Glomerular endothelial cell (primary cell): ENCODE results near the gene KBTBD12. TPM values are rescaled to one million over a fixed set of nuclear protein-coding genes. Genes with fewer than 3 reads are reported as not detected.
"Not testable (repeated sequence)": the region's sequence is repeated elsewhere in the genome, so short reads cannot be mapped to it uniquely, and the experiment has no call there.

ENCODE experiments used
- DNase-seq: peaks from one replicate; pipeline ENCODE4 v3.0.0-alpha.2; 2011; ENCODE audit warnings: low read depth, low spot score; ENCODE audit errors: extremely low read depth
- total RNA-seq: library from RNA; depleted of rRNA; stranded (reverse); fragments of >200 nt; gene quantifications from 2 replicates; pipeline ENCODE4 v1.2.3, GENCODE V29; 2015

KBTBD12 gene
- total RNA-seq, 1 donor from 2014 or later, result not detected

- no peak for DNase-seq
These were observed 12.5 kb upstream of the KBTBD12 start for GRCh38 chr3:127902486-127902885.

GRCh38 chr3:127903611-127904375 lies 11.2 kb upstream of the KBTBD12 start:
- no peak for DNase-seq

DNA sequence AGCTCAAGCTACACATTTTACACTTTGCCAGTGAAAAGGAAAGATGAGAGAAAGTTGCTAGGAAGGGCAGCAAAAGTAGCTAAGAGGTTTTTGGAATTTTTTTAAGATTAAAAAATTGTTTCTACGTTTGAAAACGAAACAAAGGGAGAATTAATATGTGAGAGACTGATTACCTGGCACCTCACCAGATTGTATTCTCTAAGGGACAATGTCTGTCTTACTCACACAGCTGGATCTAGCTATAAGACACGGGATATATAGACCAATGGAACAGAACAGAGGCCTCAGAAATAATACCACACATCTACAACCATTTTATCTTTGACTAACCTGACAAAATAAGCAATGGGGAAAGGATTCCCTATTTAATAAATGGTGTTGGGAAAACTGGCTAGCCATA lies 9.5 kb upstream of the KBTBD12 start:
- no peak for DNase-seq

DNA sequence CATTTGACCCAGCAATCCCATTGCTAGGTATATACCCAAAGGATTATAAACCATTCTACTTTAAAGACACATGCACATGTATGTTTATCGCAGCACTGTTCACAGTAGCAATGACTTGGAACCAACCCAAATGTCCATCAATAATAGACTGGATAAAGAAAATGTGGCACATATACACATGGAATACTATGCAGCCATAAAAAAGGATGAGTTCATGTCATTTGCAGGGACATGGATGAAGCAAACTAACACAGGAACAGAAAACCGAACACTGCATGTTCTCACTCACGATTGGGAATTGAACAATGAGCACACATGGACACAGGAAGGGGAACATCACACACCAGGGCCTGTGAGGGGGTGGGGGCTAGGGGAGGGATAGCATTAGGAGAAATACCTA lies 8.4 kb upstream of the KBTBD12 start:
- not testable (repeated sequence) for DNase-seq

DNA sequence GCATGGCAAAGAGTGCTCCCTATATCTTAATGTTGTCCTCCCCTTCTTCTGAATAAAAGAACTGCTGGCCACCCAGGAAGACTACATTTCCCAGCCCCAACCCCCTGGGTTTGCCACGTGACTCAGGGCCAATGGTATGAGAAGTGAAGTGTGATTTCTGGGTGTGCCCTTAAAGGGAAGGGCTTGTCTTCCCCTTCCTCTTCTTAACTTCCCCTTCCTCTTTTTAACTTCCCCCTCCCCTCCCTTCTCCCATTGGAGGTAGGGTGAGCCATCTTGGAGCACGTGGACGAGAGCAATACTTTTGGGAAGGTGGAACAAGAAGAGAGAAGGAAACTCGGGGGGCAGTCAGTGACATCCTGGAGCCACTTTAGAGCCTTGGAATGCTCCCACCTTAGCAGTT lies 6.8 kb upstream of the KBTBD12 start:
- no peak for DNase-seq

- DNase-seq, result no peak
These were observed 6.1 kb upstream of the KBTBD12 start for GRCh38 chr3:127908951-127909350.

DNA sequence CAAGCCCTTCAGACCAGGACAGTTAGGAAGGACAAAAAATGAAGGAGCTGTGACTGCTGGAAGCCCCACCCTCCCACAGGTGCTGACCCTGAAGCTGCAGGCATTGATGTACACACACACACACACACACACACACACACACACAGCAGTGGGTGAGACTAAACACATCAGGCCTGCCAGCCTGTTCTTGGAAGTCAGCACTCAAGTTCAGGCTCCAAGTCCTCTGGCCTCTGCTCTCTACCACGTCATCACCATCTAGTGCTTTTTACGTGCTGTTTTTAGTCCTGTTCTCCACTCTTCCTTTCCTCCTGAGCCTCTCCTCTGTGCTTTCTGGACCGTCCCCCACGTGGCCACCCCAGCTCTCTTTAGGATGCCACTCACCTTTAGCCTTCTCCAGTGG lies 5.4 kb upstream of the KBTBD12 start:
- DNase-seq, result no peak

DNA sequence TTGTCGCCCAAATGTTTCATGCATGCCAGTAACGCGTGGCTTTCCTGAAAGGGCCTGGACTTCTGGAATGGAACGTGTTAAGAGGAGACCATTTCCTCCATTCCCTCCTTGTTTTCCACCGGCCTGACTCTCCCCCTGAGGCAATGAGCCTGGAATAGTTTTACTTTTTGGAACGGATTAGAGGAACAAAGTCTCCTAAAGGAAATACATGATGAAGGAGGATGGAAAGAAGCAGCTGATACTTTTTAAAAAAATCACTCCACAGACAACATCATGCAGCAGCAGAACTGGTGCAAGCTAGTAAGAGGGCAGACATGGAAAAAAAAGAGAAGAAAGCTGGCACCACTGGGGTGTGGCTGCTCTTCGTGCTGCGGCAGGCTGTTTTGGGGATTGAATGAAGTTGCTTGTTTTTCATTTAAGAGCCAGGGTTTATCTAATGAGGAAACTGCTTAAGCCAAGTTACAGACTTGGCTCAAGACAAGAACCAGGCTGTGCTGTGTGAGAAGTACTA lies 3.6 kb upstream of the KBTBD12 start:
- DNase-seq, result no peak

DNA sequence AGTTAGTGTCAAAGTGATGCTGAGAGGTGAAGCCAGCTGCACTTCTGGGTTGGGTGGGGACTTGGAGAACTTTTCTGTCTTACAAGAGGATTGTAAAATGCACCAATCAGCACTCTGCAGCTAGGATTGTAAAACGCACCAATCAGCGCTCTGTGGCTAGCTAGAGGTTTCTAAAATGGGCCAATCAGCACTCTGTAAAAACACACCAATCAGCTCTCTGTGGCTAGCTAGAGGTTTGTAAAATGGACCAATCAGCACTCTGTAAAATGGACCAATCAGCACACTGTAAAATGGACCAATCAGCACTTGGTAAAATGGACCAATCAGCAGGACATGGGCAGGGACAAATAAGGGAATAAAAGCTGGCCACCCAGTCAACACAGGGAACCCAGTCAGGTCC lies 1.2 kb upstream of the KBTBD12 start:
- DNase-seq, result not testable (repeated sequence)

- no peak for DNase-seq
These were observed 448 bp upstream of the KBTBD12 start for GRCh38 chr3:127914584-127914983.

DNA sequence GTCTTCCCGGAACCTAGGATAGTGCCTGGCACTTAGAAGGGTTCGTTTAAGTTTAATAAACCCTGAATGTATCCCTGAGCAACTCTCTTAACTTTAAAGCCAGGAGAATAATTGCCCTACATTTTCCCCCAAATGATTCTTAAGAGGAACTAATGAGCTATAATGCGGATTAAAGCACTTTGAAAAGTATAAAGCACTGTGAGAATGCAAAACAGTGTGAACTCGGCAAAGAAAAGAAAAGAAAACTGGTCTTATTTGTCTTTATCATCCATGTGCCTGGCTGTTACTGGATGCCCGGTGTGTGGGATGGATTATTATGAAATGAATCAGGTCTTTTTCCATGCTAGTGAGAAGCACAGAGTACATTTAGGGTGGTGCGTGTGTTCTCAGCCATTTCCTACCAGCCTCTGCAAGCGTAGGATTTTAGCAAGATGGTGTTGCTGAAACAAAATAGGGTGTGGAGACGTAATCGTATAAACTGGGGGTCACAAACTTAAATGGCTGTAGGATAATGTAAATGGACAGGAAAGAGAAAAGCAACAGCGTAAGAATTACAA lies 983 bp downstream of the KBTBD12 start:
- DNase-seq, result no peak

- no peak for DNase-seq
These were observed 5.7 kb downstream of the KBTBD12 start for GRCh38 chr3:127920738-127921137.

- no peak for DNase-seq
These were observed 8.6 kb downstream of the KBTBD12 start for GRCh38 chr3:127923611-127924010.

DNA sequence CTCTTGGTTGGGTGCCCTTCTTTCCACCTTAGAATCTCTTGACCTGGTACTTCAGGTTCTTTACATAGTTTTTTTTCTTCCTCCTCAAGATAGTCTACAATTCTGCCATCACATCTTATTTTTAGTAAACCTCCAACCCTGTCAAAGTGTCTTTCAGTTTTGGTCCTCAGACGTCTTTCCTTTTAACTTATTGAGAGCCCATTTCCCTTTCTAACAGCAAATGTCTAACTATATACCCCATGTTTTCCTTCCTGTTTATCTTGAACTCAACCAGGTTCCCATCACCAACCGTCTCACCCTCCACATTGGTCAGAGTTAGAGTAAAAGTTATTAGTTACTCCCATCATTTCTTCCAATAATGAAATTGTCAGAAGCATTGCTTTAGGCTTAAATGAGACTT lies 10.4 kb downstream of the KBTBD12 start:
- no peak for DNase-seq

- DNase-seq, result no peak
These were observed 13.0 kb downstream of the KBTBD12 start for GRCh38 chr3:127927829-127928604.

GRCh38 chr3:127929818-127930413 lies 14.9 kb downstream of the KBTBD12 start:
- DNase-seq, result no peak

DNA sequence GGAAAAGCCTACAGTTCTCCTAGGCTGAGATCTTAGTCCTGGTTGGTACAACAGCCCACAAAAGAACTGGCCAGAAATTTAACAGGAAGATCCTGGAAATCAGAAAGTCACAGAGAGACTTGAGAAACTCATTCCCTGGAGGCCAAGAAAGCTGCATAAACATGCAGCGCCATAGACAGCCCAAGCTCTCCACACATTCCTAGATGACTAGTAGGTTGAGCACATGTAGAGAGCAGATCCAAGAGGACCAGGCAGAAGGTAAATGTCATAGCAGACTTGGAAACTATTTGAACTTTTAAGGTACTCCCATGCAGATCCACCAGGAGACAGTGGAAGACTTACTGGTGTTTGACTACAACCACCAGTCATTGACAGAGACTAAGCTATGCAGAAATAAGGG lies 18.4 kb downstream of the KBTBD12 start:
- DNase-seq, result no peak

DNA sequence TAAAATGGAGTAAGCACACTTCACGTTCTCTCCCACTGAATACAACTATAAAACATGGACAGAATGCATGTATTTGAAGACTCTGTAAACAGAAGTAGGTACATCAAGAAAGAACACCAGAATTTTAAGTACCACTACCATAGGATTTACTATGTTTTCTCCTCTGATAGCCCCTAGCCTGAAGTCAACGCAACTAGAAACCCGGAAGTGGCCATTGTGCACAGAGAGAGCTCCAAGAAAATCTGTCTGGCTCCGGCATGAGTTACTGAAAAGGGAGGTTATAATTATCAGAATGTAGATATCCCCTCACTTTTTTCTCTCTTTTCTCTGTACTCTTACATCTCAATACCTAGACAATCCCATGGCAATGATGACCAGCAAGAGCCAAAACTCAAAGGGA lies 23.8 kb downstream of the KBTBD12 start:
- no peak for DNase-seq

- DNase-seq, result no peak
These were observed 25.1 kb downstream of the KBTBD12 start for GRCh38 chr3:127940116-127940515.

GRCh38 chr3:127942613-127943012 lies 27.6 kb downstream of the KBTBD12 start:
- no peak for DNase-seq

DNA sequence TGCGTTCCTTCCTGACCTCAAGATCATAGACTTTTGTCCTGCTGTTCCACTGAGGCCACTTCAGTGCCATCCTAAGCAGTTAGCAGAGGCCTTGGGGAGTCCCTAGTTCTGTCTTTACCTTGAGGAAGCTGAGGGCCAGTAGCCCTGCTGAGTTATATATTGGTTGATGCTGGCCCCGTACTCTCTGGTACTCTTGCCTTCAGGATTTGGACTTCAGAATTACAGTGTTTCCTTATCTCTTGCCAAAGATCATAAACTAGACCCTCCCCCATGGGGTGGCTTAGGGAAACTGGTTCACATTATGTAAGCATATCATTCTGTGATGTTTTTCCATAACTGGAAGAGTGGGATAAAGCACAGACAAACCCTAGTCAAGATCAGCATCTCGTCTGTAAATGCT lies 33.2 kb downstream of the KBTBD12 start:
- no peak for DNase-seq
